GM12891 (cell line): ENCODE results near the gene NUDCD3.
A peak's percentile ranks its signal among the peaks of the same experiment; 100 is the strongest.

Experiments
- DNase-seq: peaks from one replicate; pipeline ENCODE4 v3.0.0; 2011; ENCODE audit warnings: low spot score; ENCODE audit not compliant: insufficient read length
- FAIRE-seq: peaks from 2 replicates; lab custom pipeline; 2011; peaks lifted over from hg19 to GRCh38; lab: Jason Lieb, UNC
- PAX5 ChIP-seq: IDR thresholded peaks from 2 replicates; pipeline ENCODE4 v1.6.1; 2011; ENCODE audit warnings: low read length, moderate library complexity, mild to moderate bottlenecking; ENCODE audit not compliant: insufficient read depth, severe bottlenecking
- POLR2A ChIP-seq: IDR thresholded peaks from 2 replicates; pipeline ENCODE4 v1.6.1; 2011; ENCODE audit warnings: low read depth, low read length, control low read depth
- POLR2AphosphoS5 ChIP-seq: IDR thresholded peaks from 2 replicates; pipeline ENCODE4 v1.6.1; 2011; ENCODE audit warnings: low read depth, low read length, control low read depth
- POU2F2 ChIP-seq: IDR thresholded peaks from 2 replicates; pipeline ENCODE4 v1.6.1; 2011; ENCODE audit warnings: low read depth, mild to moderate bottlenecking, control low read depth, low read length, moderate library complexity
- SPI1 ChIP-seq: IDR thresholded peaks from 2 replicates; pipeline ENCODE4 v1.6.1; 2011; ENCODE audit warnings: low read depth, low read length, control low read depth
- TAF1 ChIP-seq: IDR thresholded peaks from 2 replicates; pipeline ENCODE4 v1.6.1; 2011; ENCODE audit warnings: low read depth, low read length, control low read depth

Gene NUDCD3

GRCh38 chr7:44347546-44348114 lies 142.8 kb downstream of the NUDCD3 start:
- TF ChIP-seq POLR2A (no peak), SPI1 (no peak), POLR2AphosphoS5 (no peak), POU2F2 (no peak), PAX5 (no peak), TAF1 (no peak)
- no peak for FAIRE-seq
- DNase-seq, result no peak

GRCh38 chr7:44346063-44346462 lies 144.4 kb downstream of the NUDCD3 start:
- DNase-seq (no peak), FAIRE-seq (no peak)
- no peak for TF ChIP-seq POLR2A
- TF ChIP-seq POLR2AphosphoS5, result no peak
- TF ChIP-seq SPI1, result no peak
- no peak for TF ChIP-seq PAX5
- TF ChIP-seq POU2F2, result no peak
- no peak for TF ChIP-seq TAF1

GRCh38 chr7:44341401-44341800 lies 149.1 kb downstream of the NUDCD3 start:
- TF ChIP-seq PAX5 (no peak), POLR2A (no peak), POU2F2 (no peak), POLR2AphosphoS5 (no peak), SPI1 (no peak)
- FAIRE-seq (no peak), DNase-seq (no peak)

- no peak for TF ChIP-seq POLR2A
- TF ChIP-seq POU2F2, result no peak
- TF ChIP-seq SPI1, result peak; percentile 52
- TF ChIP-seq PAX5, result no peak
- FAIRE-seq, result no peak
- DNase-seq, result no peak
Observed at GRCh38 chr7:44338600-44338999, 151.9 kb downstream of the NUDCD3 start.

- DNase-seq (no peak), FAIRE-seq (no peak)
- TF ChIP-seq SPI1 (no peak), POLR2A (no peak), POLR2AphosphoS5 (no peak), PAX5 (no peak), TAF1 (no peak)
Observed at GRCh38 chr7:44336491-44336890, 154.0 kb downstream of the NUDCD3 start.

- TF ChIP-seq POLR2A (no peak), POLR2AphosphoS5 (no peak), PAX5 (no peak), TAF1 (no peak), SPI1 (no peak), POU2F2 (no peak)
- FAIRE-seq (no peak), DNase-seq (no peak)
Observed at GRCh38 chr7:44335184-44335583, 155.3 kb downstream of the NUDCD3 start.

GRCh38 chr7:44334734-44335097 lies 155.7 kb downstream of the NUDCD3 start:
- TF ChIP-seq POLR2A (no peak), PAX5 (no peak), TAF1 (no peak), POU2F2 (no peak), POLR2AphosphoS5 (no peak)
- no peak for DNase-seq
- FAIRE-seq, result no peak

- FAIRE-seq (no peak), DNase-seq (no peak)
- TF ChIP-seq SPI1 (no peak), TAF1 (no peak), POLR2AphosphoS5 (no peak), POU2F2 (no peak), POLR2A (no peak), PAX5 (no peak)
Observed at GRCh38 chr7:44333911-44334733, 156.3 kb downstream of the NUDCD3 start.

GRCh38 chr7:44331682-44332081 lies 158.8 kb downstream of the NUDCD3 start:
- FAIRE-seq, result no peak
- DNase-seq, result no peak
- no peak for TF ChIP-seq SPI1
- no peak for TF ChIP-seq TAF1

- FAIRE-seq, result no peak
- no peak for DNase-seq
- no peak for TF ChIP-seq SPI1
- no peak for TF ChIP-seq TAF1
- TF ChIP-seq POU2F2, result no peak
- no peak for TF ChIP-seq POLR2A
- TF ChIP-seq PAX5, result no peak
- TF ChIP-seq POLR2AphosphoS5, result no peak
Observed at GRCh38 chr7:44330331-44330730, 160.1 kb downstream of the NUDCD3 start.
